Body of pancreas (tissue), 4 donors: ENCODE results near the gene EZH1.

Experiments used
- CTCF ChIP-seq, 7 experiments: fragments of 450-650 bp in 4 of 7; fragments of 200-600 bp in 3 of 7; sonication (generic) in 3 of 7; IDR thresholded peaks; one replicate each; pipeline ENCODE4 v1.5.1; 2016 to 2019; ENCODE audit warnings: antibody characterized with exemption in 7 of 7
- POLR2A ChIP-seq, 3 donors: fragments of 450-650 bp; IDR thresholded peaks; one replicate each; pipeline ENCODE4 v1.6.1; 2016; ENCODE audit warnings: antibody characterized with exemption in 3 of 3, mild to moderate bottlenecking in 2 of 3

- TF ChIP-seq POLR2A (IDR thresholded peaks at IDR 0.05), result no peak
- TF ChIP-seq CTCF (IDR thresholded peaks at IDR 0.05), result peak in 4 of 7 experiments; percentile 14 to 29 (median 21)
Observed at GRCh38 chr17:42673885-42674754, 70.7 kb downstream of the EZH1 start.
